Measurements from ENCODE around the gene DIO3.

DIO3 gene

GRCh38 chr14:101593411-101594238, 32.3 kb downstream of the DIO3 start:
- Histone ChIP-seq H3K27ac (replicated peaks) (no peak overlapping the region), H3K27me3 (ENCODE audit: insufficient read depth, poor library complexity, severe bottlenecking) (no peaks in the 10 kb centered on the region), H3K4me3 (replicated peaks; ENCODE audit: insufficient read depth, low read length) (no peak overlapping the region)
- DNase-seq (ENCODE audit: low read depth in 1 of 2, low spot score in 1 of 2), result no peak
- TF ChIP-seq GABPA (IDR thresholded peaks at IDR 0.05; ENCODE audit: low read depth), result no peak
- no peak for TF ChIP-seq CTCF (IDR thresholded peaks at IDR 0.05; ENCODE audit: insufficient read depth, low read length)
- TF ChIP-seq POLR2AphosphoS5 (IDR thresholded peaks at IDR 0.05; ENCODE audit: low read depth), result no peak
- no peak for TF ChIP-seq SPI1 (IDR thresholded peaks at IDR 0.05; ENCODE audit: borderline replicate concordance, low read depth)
- no peak for TF ChIP-seq REST (IDR thresholded peaks at IDR 0.05; ENCODE audit: insufficient replicate concordance, low read depth)

GRCh38 chr14:101594511-101595148, 33.3 kb downstream of the DIO3 start:
- DNase-seq (ENCODE audit: low read depth in 1 of 2, low spot score in 1 of 2), result no peak
- no peak overlapping the region for H3K27ac ChIP-seq (replicated peaks)
- H3K27me3 ChIP-seq (ENCODE audit: insufficient read depth, poor library complexity, severe bottlenecking), result no peaks in the 10 kb centered on the region
- no peak overlapping the region for H3K4me3 ChIP-seq (replicated peaks; ENCODE audit: insufficient read depth, low read length)
- no peak for TF ChIP-seq SPI1 (IDR thresholded peaks at IDR 0.05; ENCODE audit: borderline replicate concordance, low read depth)
- no peak for TF ChIP-seq POLR2AphosphoS5 (IDR thresholded peaks at IDR 0.05; ENCODE audit: low read depth)

GRCh38 chr14:101595349-101595748, 34.1 kb downstream of the DIO3 start:
- H3K27ac ChIP-seq (replicated peaks), result no peak overlapping the region
- H3K27me3 ChIP-seq (ENCODE audit: insufficient read depth, poor library complexity, severe bottlenecking), result no peaks in the 10 kb centered on the region
- TF ChIP-seq REST (IDR thresholded peaks at IDR 0.05; ENCODE audit: insufficient replicate concordance, low read depth) (no peak), CTCF (IDR thresholded peaks at IDR 0.05; ENCODE audit: insufficient read depth, low read length) (no peak), GABPA (IDR thresholded peaks at IDR 0.05; ENCODE audit: low read depth) (no peak), SPI1 (IDR thresholded peaks at IDR 0.05; ENCODE audit: borderline replicate concordance, low read depth) (no peak), POLR2AphosphoS5 (IDR thresholded peaks at IDR 0.05; ENCODE audit: low read depth) (no peak)

GRCh38 chr14:101595887-101596721, 34.8 kb downstream of the DIO3 start:
- peak; percentile 7 to 45 for DNase-seq (ENCODE audit: low read depth in 1 of 2, low spot score in 1 of 2)
- TF ChIP-seq POLR2AphosphoS5 (IDR thresholded peaks at IDR 0.05; ENCODE audit: low read depth) (no peak), CTCF (IDR thresholded peaks at IDR 0.05; ENCODE audit: insufficient read depth, low read length) (no peak), REST (IDR thresholded peaks at IDR 0.05; ENCODE audit: insufficient replicate concordance, low read depth) (no peak), SPI1 (IDR thresholded peaks at IDR 0.05; ENCODE audit: borderline replicate concordance, low read depth) (peak; percentile 54), GABPA (IDR thresholded peaks at IDR 0.05; ENCODE audit: low read depth) (peak; percentile 61)
- Histone ChIP-seq H3K27me3 (ENCODE audit: insufficient read depth, poor library complexity, severe bottlenecking) (no peaks in the 10 kb centered on the region), H3K27ac (replicated peaks) (no peak overlapping the region), H3K4me3 (replicated peaks; ENCODE audit: insufficient read depth, low read length) (no peak overlapping the region)

More at GRCh38 chr14:101595349-101595748, 34.1 kb downstream of the DIO3 start:
- DNase-seq (ENCODE audit: low read depth in 1 of 2, low spot score in 1 of 2), result no peak
- no peak overlapping the region for H3K4me3 ChIP-seq (replicated peaks; ENCODE audit: insufficient read depth, low read length)
